DOHH2 (cell line): ENCODE measurements around the gene LCP2.

ENCODE experiments used
- CTCF ChIP-seq: fragments of 200-600 bp; sonication (generic); IDR thresholded peaks from one replicate; pipeline ENCODE4 v1.5.1; 2014; ENCODE audit warnings: antibody characterized with exemption, mild to moderate bottlenecking, low read depth, low read length; ENCODE audit not compliant: poor library complexity, severe bottlenecking
- EZH2phosphoT487 ChIP-seq: fragments of 200-600 bp; sonication (generic); IDR thresholded peaks from 2 replicates; pipeline ENCODE4 v1.6.1; 2017; ENCODE audit warnings: borderline replicate concordance, mild to moderate bottlenecking, antibody characterized with exemption, low read length, moderate library complexity, mixed read lengths

GRCh38 chr5:170250810-170251317, 46.7 kb downstream of the LCP2 start:
- TF ChIP-seq CTCF, result no peak
- TF ChIP-seq EZH2phosphoT487, result no peak
